Neural crest cell (in vitro differentiated cells): Measurements from ENCODE around the gene PRKN. TPM values are rescaled to one million over a fixed set of nuclear protein-coding genes. Genes with fewer than 3 reads are reported as not detected.
"Not testable (repeated sequence)": the region's sequence is repeated elsewhere in the genome, so short reads cannot be mapped to it uniquely, and the experiment has no call there.

Experiments used
- DNase-seq: peaks from one replicate; pipeline ENCODE4 v3.0.0; 2021; ENCODE audit warnings: low read depth, mixed read lengths, low spot score
- H3K27ac Mint-ChIP-seq: one replicate; pipeline ENCODE4 v1.8.0; 2021; ENCODE audit warnings: mild to moderate bottlenecking, mixed read lengths; ENCODE audit not compliant: unreplicated experiment
- H3K27me3 Mint-ChIP-seq: 2 replicates; pipeline ENCODE4 v1.8.0; 2021; ENCODE audit warnings: low read depth, mild to moderate bottlenecking, mixed read lengths
- H3K36me3 Mint-ChIP-seq: 2 replicates; pipeline ENCODE4 v1.8.0; 2021; ENCODE audit warnings: low read depth, mild to moderate bottlenecking, mixed read lengths
- H3K4me1 Mint-ChIP-seq: 2 replicates; pipeline ENCODE4 v1.8.0; 2021; ENCODE audit warnings: mixed read lengths
- H3K4me3 Mint-ChIP-seq: one replicate; pipeline ENCODE4 v1.8.0; 2021; ENCODE audit warnings: mild to moderate bottlenecking, mixed read lengths
- H3K9me3 Mint-ChIP-seq: 2 replicates; pipeline ENCODE4 v1.8.0; 2021; ENCODE audit warnings: mixed read lengths
- total RNA-seq: library from RNA; stranded (reverse); gene quantifications from 2 replicates; pipeline ENCODE4 v1.2.1, GENCODE V29; 2021
- TF ChIP-seq, protein P1 (sequence below): fragments of 200-600 bp; sonication (generic); conservative IDR thresholded peaks from 2 replicates; pipeline ENCODE4 v1.5.0; 2021; ENCODE audit warnings: antibody characterized with exemption, mild to moderate bottlenecking

The PRKN gene
- total RNA-seq, 1 donor from 2014 or later: 3.2 TPM

DNA sequence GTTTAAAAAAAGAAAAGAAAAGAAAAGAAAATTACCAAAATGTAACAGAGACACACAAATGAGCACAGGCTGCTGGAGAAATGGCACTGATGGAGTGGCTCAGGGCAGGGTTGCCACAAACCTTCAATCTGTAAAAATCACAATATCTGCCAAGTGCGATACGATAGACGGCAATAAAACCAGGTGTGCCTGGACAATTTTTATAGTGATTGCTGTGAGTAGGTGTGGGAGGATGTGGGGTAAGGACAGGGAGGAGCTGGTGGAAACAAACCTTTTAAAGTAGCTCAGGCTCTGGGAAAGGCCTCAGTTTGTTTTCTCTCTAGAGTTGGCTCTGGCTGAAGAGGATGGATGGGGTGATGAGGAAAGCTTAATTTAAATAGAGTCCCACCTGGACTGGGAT is 861.0 kb downstream of the PRKN start:
- TF ChIP-seq, protein P1, sequence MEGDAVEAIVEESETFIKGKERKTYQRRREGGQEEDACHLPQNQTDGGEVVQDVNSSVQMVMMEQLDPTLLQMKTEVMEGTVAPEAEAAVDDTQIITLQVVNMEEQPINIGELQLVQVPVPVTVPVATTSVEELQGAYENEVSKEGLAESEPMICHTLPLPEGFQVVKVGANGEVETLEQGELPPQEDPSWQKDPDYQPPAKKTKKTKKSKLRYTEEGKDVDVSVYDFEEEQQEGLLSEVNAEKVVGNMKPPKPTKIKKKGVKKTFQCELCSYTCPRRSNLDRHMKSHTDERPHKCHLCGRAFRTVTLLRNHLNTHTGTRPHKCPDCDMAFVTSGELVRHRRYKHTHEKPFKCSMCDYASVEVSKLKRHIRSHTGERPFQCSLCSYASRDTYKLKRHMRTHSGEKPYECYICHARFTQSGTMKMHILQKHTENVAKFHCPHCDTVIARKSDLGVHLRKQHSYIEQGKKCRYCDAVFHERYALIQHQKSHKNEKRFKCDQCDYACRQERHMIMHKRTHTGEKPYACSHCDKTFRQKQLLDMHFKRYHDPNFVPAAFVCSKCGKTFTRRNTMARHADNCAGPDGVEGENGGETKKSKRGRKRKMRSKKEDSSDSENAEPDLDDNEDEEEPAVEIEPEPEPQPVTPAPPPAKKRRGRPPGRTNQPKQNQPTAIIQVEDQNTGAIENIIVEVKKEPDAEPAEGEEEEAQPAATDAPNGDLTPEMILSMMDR: no peak
- no peak for DNase-seq

DNA sequence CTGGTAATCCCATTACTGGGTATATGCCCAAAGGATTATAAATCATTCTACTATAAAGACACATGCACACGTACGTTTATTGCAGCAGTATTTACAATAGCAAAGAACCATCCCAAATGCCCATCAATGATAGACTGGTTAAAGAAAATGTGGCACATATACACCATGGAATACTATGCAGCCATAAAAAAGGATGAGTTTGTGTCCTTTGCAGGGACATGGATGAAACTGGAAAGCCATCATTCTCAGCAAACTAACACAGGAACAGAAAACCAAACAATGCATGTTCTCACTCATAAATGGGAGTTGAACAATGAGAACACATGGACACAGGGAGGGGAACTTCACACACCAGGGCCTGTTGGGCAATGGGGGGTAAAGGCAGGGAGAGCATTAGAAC is 866.5 kb downstream of the PRKN start:
- not testable (repeated sequence) for H3K4me1 Mint-ChIP-seq, H3K4me3 Mint-ChIP-seq, H3K36me3 Mint-ChIP-seq, DNase-seq, H3K27ac Mint-ChIP-seq, H3K9me3 Mint-ChIP-seq, H3K27me3 Mint-ChIP-seq

More for the DNA sequence above, 861.0 kb downstream of the PRKN start:
- Mint-ChIP-seq H3K27ac (no peak overlapping the region), H3K9me3 (peaks cover 3% of the 10 kb centered on the region), H3K36me3 (no peaks in the 10 kb centered on the region), H3K27me3 (no peaks in the 10 kb centered on the region), H3K4me1 (no peaks in the 10 kb centered on the region), H3K4me3 (no peak overlapping the region)

DNA sequence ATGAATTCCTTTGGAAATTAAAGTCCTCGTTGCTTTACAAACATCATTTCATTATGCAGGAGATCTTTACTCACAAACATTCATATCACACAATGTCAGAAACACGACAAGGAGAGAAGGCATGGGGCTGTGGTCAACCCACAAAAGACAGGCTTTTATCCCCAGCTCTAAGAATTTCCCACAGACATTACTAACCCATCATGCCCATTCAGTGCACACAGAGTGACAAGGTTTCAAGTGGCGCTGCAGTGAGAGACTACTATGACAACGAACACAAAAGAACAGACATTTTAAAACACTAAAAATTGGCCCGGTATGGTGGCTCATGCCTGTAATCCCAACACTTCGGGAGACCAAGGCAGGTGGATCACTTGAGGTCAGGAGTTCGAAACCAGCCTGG is 873.9 kb downstream of the PRKN start:
- no peaks in the 10 kb centered on the region for H3K27me3 Mint-ChIP-seq
- no peaks in the 10 kb centered on the region for H3K9me3 Mint-ChIP-seq
- peaks cover 13% of the 10 kb centered on the region for H3K4me1 Mint-ChIP-seq
- TF ChIP-seq, protein P1: no peak
- no peaks in the 10 kb centered on the region for H3K36me3 Mint-ChIP-seq
- no peak overlapping the region for H3K4me3 Mint-ChIP-seq
- H3K27ac Mint-ChIP-seq: no peak overlapping the region
- no peak for DNase-seq

DNA sequence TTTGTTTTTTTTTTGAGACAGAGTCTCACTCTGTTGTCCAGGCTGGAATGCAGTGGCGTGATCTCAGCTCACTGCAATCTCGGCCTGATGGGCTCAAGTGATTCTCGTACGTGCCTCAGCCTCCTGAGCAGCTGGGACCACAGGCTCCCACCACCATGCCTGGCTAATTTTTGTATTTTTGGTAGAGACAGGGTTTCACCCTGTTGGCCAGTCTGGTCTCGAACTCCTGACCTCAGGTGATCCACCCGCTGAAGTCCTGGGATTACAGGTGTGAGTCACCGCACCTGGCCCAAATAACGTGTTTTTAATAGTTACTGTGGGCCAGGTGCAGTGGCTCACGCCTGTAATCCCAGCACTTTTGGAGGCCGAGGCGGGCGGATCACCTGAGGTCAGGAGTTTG is 876.1 kb downstream of the PRKN start:
- not testable (repeated sequence) for H3K36me3 Mint-ChIP-seq, H3K9me3 Mint-ChIP-seq, DNase-seq, H3K27me3 Mint-ChIP-seq, H3K27ac Mint-ChIP-seq, H3K4me3 Mint-ChIP-seq
- H3K4me1 Mint-ChIP-seq: peaks cover 18% of the 10 kb centered on the region

DNA sequence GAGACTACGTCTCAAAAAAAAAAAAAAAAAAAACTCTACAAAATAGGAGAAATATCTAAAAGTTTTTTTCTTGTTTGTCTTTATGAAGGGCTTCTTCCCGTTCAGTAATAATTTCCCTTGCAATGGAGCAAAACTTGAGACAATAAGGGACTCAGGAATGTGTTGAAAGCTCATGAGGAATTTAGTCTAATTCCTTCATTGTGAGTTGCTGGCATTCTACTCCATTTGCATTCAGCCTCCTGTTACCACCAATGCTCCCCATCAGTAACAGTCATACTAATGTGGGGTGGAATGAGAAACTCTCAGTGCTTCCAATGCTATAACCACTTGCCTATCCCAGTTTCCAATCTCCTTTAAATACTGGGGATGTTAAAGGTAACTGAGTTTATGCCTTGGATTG is 877.0 kb downstream of the PRKN start:
- Mint-ChIP-seq H3K27ac (no peak overlapping the region), H3K4me1 (peaks cover 18% of the 10 kb centered on the region), H3K9me3 (no peaks in the 10 kb centered on the region), H3K27me3 (no peaks in the 10 kb centered on the region), H3K4me3 (no peak overlapping the region), H3K36me3 (no peaks in the 10 kb centered on the region)
- DNase-seq: no peak
- TF ChIP-seq, protein P1: no peak

DNA sequence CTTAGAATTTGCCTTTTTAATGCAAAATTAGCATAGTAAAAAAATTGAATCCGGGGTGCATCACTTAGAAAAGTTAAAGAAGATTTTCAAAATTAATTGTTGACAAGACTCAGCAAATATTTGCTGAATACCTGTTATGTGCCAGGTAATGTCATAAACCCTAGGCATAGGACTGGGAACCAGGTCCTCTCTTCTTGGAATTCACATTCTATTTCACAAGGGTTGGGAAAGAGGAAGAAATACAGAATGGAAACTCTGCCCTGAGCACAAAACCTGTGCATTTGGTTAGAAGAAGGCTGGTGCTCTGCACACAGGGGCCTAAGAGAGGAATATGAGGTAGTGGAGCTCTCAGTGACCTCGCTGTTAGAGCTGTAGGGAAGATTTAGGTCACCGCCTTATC is 879.9 kb downstream of the PRKN start:
- no peak overlapping the region for H3K4me3 Mint-ChIP-seq
- no peak overlapping the region for H3K27ac Mint-ChIP-seq
- TF ChIP-seq, protein P1: no peak
- peaks cover 11% of the 10 kb centered on the region for H3K4me1 Mint-ChIP-seq
- H3K27me3 Mint-ChIP-seq: no peaks in the 10 kb centered on the region
- DNase-seq: no peak
- no peaks in the 10 kb centered on the region for H3K36me3 Mint-ChIP-seq
- H3K9me3 Mint-ChIP-seq: no peaks in the 10 kb centered on the region

DNA sequence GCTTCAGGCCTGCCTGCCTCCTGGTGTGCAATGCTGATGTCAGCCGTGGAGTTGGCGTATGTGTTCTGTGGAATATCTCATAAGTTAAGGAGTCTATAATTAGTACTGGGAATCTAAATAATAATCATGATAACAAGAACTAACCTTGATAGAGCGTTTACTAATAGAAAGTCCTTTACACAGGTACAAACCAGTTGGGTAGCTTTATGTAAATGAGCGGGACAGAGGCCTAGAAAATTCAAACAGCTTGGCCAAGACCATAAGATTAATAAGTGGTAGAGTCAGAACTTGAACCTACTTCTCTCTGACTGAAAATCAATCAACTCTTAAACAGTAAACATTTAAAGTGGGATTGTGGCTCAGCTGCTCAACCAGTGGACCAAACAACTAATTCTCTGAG is 882.8 kb downstream of the PRKN start:
- H3K9me3 Mint-ChIP-seq: no peaks in the 10 kb centered on the region
- H3K27ac Mint-ChIP-seq: no peak overlapping the region
- H3K27me3 Mint-ChIP-seq: no peaks in the 10 kb centered on the region
- no peaks in the 10 kb centered on the region for H3K36me3 Mint-ChIP-seq
- TF ChIP-seq, protein P1: no peak
- no peak overlapping the region for H3K4me3 Mint-ChIP-seq
- no peak for DNase-seq
- peaks cover 5% of the 10 kb centered on the region for H3K4me1 Mint-ChIP-seq
